AG10803 (cell line): Measurements from ENCODE around the gene GRB2.

Source experiments
- DNase-seq: peaks from one replicate; pipeline ENCODE4 v3.0.0; 2010; ENCODE audit warnings: low read depth
- H3K4me3 ChIP-seq: 2 replicates; pipeline ENCODE4 v1.5.1; 2011; ENCODE audit warnings: mild to moderate bottlenecking, low read length, control low read depth
- TF ChIP-seq, protein P1 (sequence below): conservative IDR thresholded peaks from 2 replicates; pipeline ENCODE4 v1.5.1; 2011; ENCODE audit warnings: mild to moderate bottlenecking, low read length, control low read depth, inconsistent platforms

The GRB2 gene

GRCh38 chr17:75356260-75356937, 49.1 kb downstream of the GRB2 start:
- DNase-seq, result no peak
- no peak overlapping the region for H3K4me3 ChIP-seq
- TF ChIP-seq, protein P1, sequence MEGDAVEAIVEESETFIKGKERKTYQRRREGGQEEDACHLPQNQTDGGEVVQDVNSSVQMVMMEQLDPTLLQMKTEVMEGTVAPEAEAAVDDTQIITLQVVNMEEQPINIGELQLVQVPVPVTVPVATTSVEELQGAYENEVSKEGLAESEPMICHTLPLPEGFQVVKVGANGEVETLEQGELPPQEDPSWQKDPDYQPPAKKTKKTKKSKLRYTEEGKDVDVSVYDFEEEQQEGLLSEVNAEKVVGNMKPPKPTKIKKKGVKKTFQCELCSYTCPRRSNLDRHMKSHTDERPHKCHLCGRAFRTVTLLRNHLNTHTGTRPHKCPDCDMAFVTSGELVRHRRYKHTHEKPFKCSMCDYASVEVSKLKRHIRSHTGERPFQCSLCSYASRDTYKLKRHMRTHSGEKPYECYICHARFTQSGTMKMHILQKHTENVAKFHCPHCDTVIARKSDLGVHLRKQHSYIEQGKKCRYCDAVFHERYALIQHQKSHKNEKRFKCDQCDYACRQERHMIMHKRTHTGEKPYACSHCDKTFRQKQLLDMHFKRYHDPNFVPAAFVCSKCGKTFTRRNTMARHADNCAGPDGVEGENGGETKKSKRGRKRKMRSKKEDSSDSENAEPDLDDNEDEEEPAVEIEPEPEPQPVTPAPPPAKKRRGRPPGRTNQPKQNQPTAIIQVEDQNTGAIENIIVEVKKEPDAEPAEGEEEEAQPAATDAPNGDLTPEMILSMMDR, result no peak

GRCh38 chr17:75353176-75353575, 52.3 kb downstream of the GRB2 start:
- TF ChIP-seq, protein P1, result no peak
- H3K4me3 ChIP-seq, result no peak overlapping the region
- no peak for DNase-seq

GRCh38 chr17:75352079-75352569, 53.4 kb downstream of the GRB2 start:
- no peak for DNase-seq
- no peak overlapping the region for H3K4me3 ChIP-seq
- TF ChIP-seq, protein P1, result no peak

- no peak for DNase-seq
- no peak overlapping the region for H3K4me3 ChIP-seq
- TF ChIP-seq, protein P1, result no peak
Measured at GRCh38 chr17:75350706-75351105, 54.8 kb downstream of the GRB2 start.

DNA sequence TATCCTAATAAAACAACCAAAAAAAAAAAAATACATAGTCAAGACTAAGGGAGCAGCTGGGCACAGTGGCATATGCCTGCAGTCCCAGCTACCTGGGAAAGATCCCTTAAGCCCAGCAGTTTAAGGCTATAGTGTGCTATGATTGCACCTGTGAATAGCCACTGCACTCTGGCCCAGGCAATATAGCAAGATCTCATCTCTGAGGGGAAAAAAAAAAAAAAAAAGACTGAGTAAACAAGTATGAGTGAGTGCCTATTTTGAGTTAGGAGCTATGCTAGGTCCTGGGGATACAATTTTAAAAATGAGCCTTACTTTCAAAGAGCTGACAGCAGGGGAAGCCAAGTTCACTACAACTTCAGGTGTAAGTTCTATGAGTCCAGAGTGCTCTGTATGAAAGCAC, 55.4 kb downstream of the GRB2 start:
- no peak overlapping the region for H3K4me3 ChIP-seq
- TF ChIP-seq, protein P1, result no peak
- DNase-seq, result no peak

- DNase-seq, result no peak
- TF ChIP-seq, protein P1, result no peak
- H3K4me3 ChIP-seq, result no peak overlapping the region
Measured at GRCh38 chr17:75349589-75349988, 55.9 kb downstream of the GRB2 start.

GRCh38 chr17:75348386-75349012, 57.0 kb downstream of the GRB2 start:
- TF ChIP-seq, protein P1, result no peak
- no peak for DNase-seq
- H3K4me3 ChIP-seq, result no peak overlapping the region
